H1 (cell line): ENCODE data around the gene SIX3. TPM values are rescaled to one million over a fixed set of nuclear protein-coding genes. Genes with fewer than 3 reads are reported as not detected.

Source experiments
- ASH2L ChIP-seq: fragments of 200-600, 300-600 bp; sonication (generic); IDR thresholded peaks from one replicate; pipeline ENCODE4 v1.7.1; 2017; ENCODE audit warnings: low read length
- CHD7 ChIP-seq: fragments of 300-600 bp; sonication (generic); IDR thresholded peaks from 2 replicates; pipeline ENCODE4 v1.7.1; 2012; ENCODE audit warnings: low read length, moderate library complexity, mild to moderate bottlenecking, inconsistent platforms; ENCODE audit not compliant: insufficient replicate concordance
- CTCF ChIP-seq, 3 experiments: IDR thresholded peaks; 1 replicate in 2 of 3; 2 replicates in 1 of 3; pipeline versions ENCODE4 v1.5.1 to v1.6.1; 2011; ENCODE audit warnings: low read length in 3 of 3, mild to moderate bottlenecking in 3 of 3, inconsistent platforms in 2 of 3, low read depth in 1 of 3, moderate library complexity in 1 of 3; ENCODE audit not compliant: insufficient read depth in 1 of 3; ENCODE audit errors: control extremely low read depth in 1 of 3
- GABPA ChIP-seq: IDR thresholded peaks from 2 replicates; pipeline ENCODE4 v1.6.1; 2011; ENCODE audit warnings: mild to moderate bottlenecking, low read length, moderate library complexity, borderline replicate concordance; ENCODE audit not compliant: insufficient read depth
- HDAC6 ChIP-seq: IDR thresholded peaks from one replicate; pipeline ENCODE4 v1.7.1; 2012; ENCODE audit warnings: low read depth, mild to moderate bottlenecking, inconsistent platforms, low read length, moderate library complexity
- JUND ChIP-seq: IDR thresholded peaks from 2 replicates; pipeline ENCODE4 v1.6.1; 2011; ENCODE audit warnings: mild to moderate bottlenecking, improper control_type of control experiment, low read length
- NRF1 ChIP-seq: IDR thresholded peaks from 2 replicates; pipeline ENCODE4 v1.6.1; 2011; ENCODE audit warnings: mild to moderate bottlenecking, low read depth, low read length, improper control_type of control experiment
- SP2 ChIP-seq: IDR thresholded peaks from 2 replicates; pipeline ENCODE4 v1.6.1; 2012; ENCODE audit warnings: mild to moderate bottlenecking, low read length, inconsistent platforms
- TAF7 ChIP-seq: optimal IDR thresholded peaks from 2 replicates; pipeline ENCODE3; 2011; ENCODE audit warnings: low read depth, mild to moderate bottlenecking, inconsistent platforms, low read length, moderate library complexity, borderline replicate concordance
- polyA plus RNA-seq, 7 experiments: library from polyadenylated mRNA; depleted of rRNA in 3 of 7; stranded (reverse) in 5 of 7; unstranded in 2 of 7; fragments of >200 nt in 5 of 7; fragments of 200-250 nt in 2 of 7; gene quantifications; 1 replicate in 5 of 7; 2 replicates in 1 of 7; 4 replicates in 1 of 7; pipeline versions ENCODE4 v1.2.1 to v1.2.3, GENCODE V29; 2011 to 2013; ENCODE audit warnings: missing spikeins in 2 of 7, mixed read lengths in 2 of 7
- total RNA-seq: library from RNA; stranded (reverse); fragmentation: NEBNext Ultra II Directional; extraction: Animal tissue kit (Norgen Biotek cat#: 25700); gene quantifications from 2 replicates; pipeline ENCODE4 v1.2.1, GENCODE V29; 2021

SIX3 gene
- total and polyA plus RNA-seq, 2 of the 8 experiments (the other 6 are each of a cell fraction or from before 2014, with no cell fraction given) = 0.02 to 0.19 TPM

GRCh38 chr2:44922776-44923175 lies 18.7 kb upstream of the SIX3 start (continued):
- TF ChIP-seq CHD7 = no peak
- TF ChIP-seq GABPA = no peak
- no peak for TF ChIP-seq JUND
- TF ChIP-seq ASH2L = no peak
- no peak for TF ChIP-seq TAF7
- TF ChIP-seq SP2 = no peak
- TF ChIP-seq HDAC6 = no peak
- TF ChIP-seq CTCF (IDR thresholded peaks at IDR 0.05; ENCODE audit: control extremely low read depth in 1 of 3, insufficient read depth in 1 of 3, low read depth in 1 of 3, low read length in 3 of 3) = no peak
- no peak for TF ChIP-seq NRF1
